Measurements from ENCODE around the gene GIMAP4.
A peak's percentile ranks its signal among the peaks of the same experiment; 100 is the strongest.
"Not testable (repeated sequence)": the region's sequence is repeated elsewhere in the genome, so short reads cannot be mapped to it uniquely, and the experiment has no call there.

The GIMAP4 gene
- total RNA-seq = 70.2 to 187 (median 164) reads per million in 4 donors

GRCh38 chr7:150567169-150567568 is at the start of gene GIMAP4:
Gene GIMAP4 (plus strand): TSS chr7:150567390. CDS start chr7:150569902, 2,512 bp downstream.
- peak in 1 of 5 donors; percentile 70 for DNase-seq

GRCh38 chr7:150519310-150519709 is 47.9 kb upstream of the GIMAP4 start:
- DNase-seq = no peak

- DNase-seq = peak in 1 of 5 donors; percentile 61
Observed at GRCh38 chr7:150520145-150520544, 47.0 kb upstream of the GIMAP4 start.

GRCh38 chr7:150522931-150523330 is 44.3 kb upstream of the GIMAP4 start:
- DNase-seq = not testable (repeated sequence)

GRCh38 chr7:150524018-150524417 is 43.2 kb upstream of the GIMAP4 start:
- DNase-seq = no peak

- no peak for DNase-seq
Observed at GRCh38 chr7:150531704-150532103, 35.5 kb upstream of the GIMAP4 start.

GRCh38 chr7:150538259-150538658 is 28.9 kb upstream of the GIMAP4 start:
- DNase-seq = no peak

- no peak for DNase-seq
Observed at GRCh38 chr7:150553163-150553562, 14.0 kb upstream of the GIMAP4 start.

- peak in 1 of 5 donors; percentile 91 for DNase-seq
Observed at GRCh38 chr7:150556521-150557138, 10.6 kb upstream of the GIMAP4 start.

- no peak for DNase-seq
Observed at GRCh38 chr7:150560486-150560885, 6.7 kb upstream of the GIMAP4 start.

GRCh38 chr7:150562919-150563318 is 4.3 kb upstream of the GIMAP4 start:
- DNase-seq = no peak

- peak in 1 of 5 donors; percentile 71 for DNase-seq
Observed at GRCh38 chr7:150564006-150564405, 3.2 kb upstream of the GIMAP4 start.

GRCh38 chr7:150564566-150564965 is 2.6 kb upstream of the GIMAP4 start:
- no peak for DNase-seq

- no peak for DNase-seq
Observed at GRCh38 chr7:150565239-150565638, 2.0 kb upstream of the GIMAP4 start.

- no peak for DNase-seq
Observed at GRCh38 chr7:150566123-150566522, 1.1 kb upstream of the GIMAP4 start.

- no peak for DNase-seq
Observed at GRCh38 chr7:150566572-150566971, 618 bp upstream of the GIMAP4 start.

- DNase-seq = peak in 1 of 5 donors; percentile 41
Observed at GRCh38 chr7:150567871-150568301, 696 bp downstream of the GIMAP4 start.

GRCh38 chr7:150568714-150569113 is 1.5 kb downstream of the GIMAP4 start:
- peak in 1 of 5 donors; percentile 57 for DNase-seq

- no peak for DNase-seq
Observed at GRCh38 chr7:150569245-150569955, 2.2 kb downstream of the GIMAP4 start.

GRCh38 chr7:150570556-150571465 is 3.6 kb downstream of the GIMAP4 start:
- DNase-seq = no peak

GRCh38 chr7:150572496-150572895 is 5.3 kb downstream of the GIMAP4 start:
- no peak for DNase-seq

- peak in 1 of 5 donors; percentile 61 for DNase-seq
Observed at GRCh38 chr7:150579979-150580637, 12.9 kb downstream of the GIMAP4 start.

Data from T-helper 1 cell (primary cell).